GM23338 (cell line): ENCODE results near the gene GATA5. TPM values are rescaled to one million over a fixed set of nuclear protein-coding genes. Genes with fewer than 3 reads are reported as not detected.

Source experiments
- ATAC-seq: fragments of 200-7000 bp; cut with Tn5 transposase; 3 replicates; pipeline ENCODE4 v1.9.1; 2020
- DNase-seq: peaks from one replicate; pipeline ENCODE4 v3.0.0-alpha.2; 2015; ENCODE audit warnings: low spot score
- H2AFZ ChIP-seq: fragments of 200-600 bp; sonication (generic); 2 replicates; pipeline ENCODE4 v1.8.0; 2016; ENCODE audit warnings: antibody characterized with exemption, mild to moderate bottlenecking, moderate library complexity
- H3F3A ChIP-seq: fragments of 200-600 bp; sonication (generic); replicated peaks from 2 replicates; pipeline ENCODE4 v1.8.0; 2017; ENCODE audit warnings: antibody characterized with exemption, mixed run types, low read depth
- H3K27ac ChIP-seq: fragments of 200-600 bp; sonication (generic); 2 replicates; pipeline ENCODE4 v1.6.1; 2016; ENCODE audit warnings: low read depth
- H3K27me3 ChIP-seq: fragments of 200-600 bp; sonication (generic); 2 replicates; pipeline ENCODE4 v1.8.0; 2016; ENCODE audit warnings: mild to moderate bottlenecking, mixed run types, moderate library complexity; ENCODE audit not compliant: insufficient read depth
- H3K36me3 ChIP-seq: fragments of 200-600 bp; sonication (generic); 2 replicates; pipeline ENCODE4 v1.8.0; 2016; ENCODE audit warnings: mild to moderate bottlenecking; ENCODE audit not compliant: insufficient read depth
- H3K4me1 ChIP-seq: fragments of 200-600 bp; sonication (generic); 2 replicates; pipeline ENCODE4 v1.8.0; 2016; ENCODE audit warnings: mild to moderate bottlenecking, moderate library complexity; ENCODE audit not compliant: insufficient read depth
- H3K4me2 ChIP-seq: fragments of 200-600 bp; sonication (generic); 2 replicates; pipeline ENCODE4 v1.7.1; 2017; ENCODE audit warnings: mixed run types
- H3K4me3 ChIP-seq: fragments of 200-600 bp; sonication (generic); 2 replicates; pipeline ENCODE4 v1.6.1; 2016; ENCODE audit warnings: mixed run types
- H3K79me2 ChIP-seq: fragments of 200-600 bp; sonication (generic); replicated peaks from 2 replicates; pipeline ENCODE4 v1.8.0; 2017; ENCODE audit warnings: mild to moderate bottlenecking; ENCODE audit not compliant: insufficient read depth
- H3K9me2 ChIP-seq: fragments of 200-600 bp; sonication (generic); 2 replicates; pipeline ENCODE4 v1.8.0; 2017; ENCODE audit not compliant: insufficient read depth
- H4K20me1 ChIP-seq: fragments of 200-600 bp; sonication (generic); replicated peaks from 2 replicates; pipeline ENCODE4 v1.8.0; 2017; ENCODE audit warnings: mild to moderate bottlenecking; ENCODE audit not compliant: insufficient read depth
- H3K27ac Mint-ChIP-seq: 2 replicates; pipeline ENCODE4 v1.8.0; 2020; ENCODE audit warnings: inconsistent platforms, mild to moderate bottlenecking, moderate library complexity, mixed read lengths
- H3K27me3 Mint-ChIP-seq: 3 replicates; pipeline ENCODE4 v1.8.0; 2022; ENCODE audit warnings: low read depth, mild to moderate bottlenecking, moderate library complexity, mixed read lengths, inconsistent platforms; ENCODE audit not compliant: insufficient read depth, poor library complexity
- H3K36me3 Mint-ChIP-seq: 3 replicates; pipeline ENCODE4 v1.8.0; 2021; ENCODE audit warnings: low read depth, mild to moderate bottlenecking, inconsistent platforms, moderate library complexity, mixed read lengths
- H3K4me1 Mint-ChIP-seq: 3 replicates; pipeline ENCODE4 v1.8.0; 2020; ENCODE audit warnings: mild to moderate bottlenecking, inconsistent platforms, mixed read lengths
- H3K4me3 Mint-ChIP-seq: 3 replicates; pipeline ENCODE4 v1.8.0; 2021; ENCODE audit warnings: moderate library complexity, mild to moderate bottlenecking, inconsistent platforms, mixed read lengths
- H3K9me3 Mint-ChIP-seq: 3 replicates; pipeline ENCODE4 v1.8.0; 2020; ENCODE audit warnings: moderate library complexity, mild to moderate bottlenecking, inconsistent platforms, mixed read lengths
- CREB1 ChIP-seq: fragments of 250-450 bp; sonication (Bioruptor Pico); IDR thresholded peaks from 2 replicates; pipeline ENCODE4 v1.5.0; 2020; ENCODE audit warnings: low read depth, mild to moderate bottlenecking, moderate library complexity
- ETS1 ChIP-seq: IDR thresholded peaks from 2 replicates; pipeline ENCODE4 v1.6.1; 2016; ENCODE audit warnings: antibody characterized with exemption
- EZH2 ChIP-seq: fragments of 200-600 bp; sonication (generic); IDR thresholded peaks from one replicate; pipeline ENCODE4 v1.8.0; 2017; ENCODE audit warnings: antibody characterized with exemption, mild to moderate bottlenecking, low read depth; ENCODE audit not compliant: unreplicated experiment
- EZH2phosphoT487 ChIP-seq: fragments of 200-600 bp; sonication (generic); IDR thresholded peaks from one replicate; pipeline ENCODE4 v1.8.1; 2018; ENCODE audit warnings: antibody characterized with exemption; ENCODE audit not compliant: unreplicated experiment
- JUNB ChIP-seq: IDR thresholded peaks from one replicate; pipeline ENCODE4 v1.6.1; 2016; ENCODE audit warnings: antibody characterized with exemption; ENCODE audit not compliant: unreplicated experiment
- NANOG ChIP-seq: IDR thresholded peaks from 2 replicates; pipeline ENCODE4 v1.6.1; 2016; ENCODE audit warnings: antibody characterized with exemption, borderline replicate concordance
- POLR2AphosphoS5 ChIP-seq: IDR thresholded peaks from 2 replicates; pipeline ENCODE4 v1.6.1; 2016; ENCODE audit warnings: antibody characterized with exemption, low read depth
- STAT1 ChIP-seq: IDR thresholded peaks from one replicate; pipeline ENCODE4 v1.6.1; 2016; ENCODE audit warnings: antibody characterized with exemption; ENCODE audit not compliant: unreplicated experiment
- ZNF114 ChIP-seq: fragments of 250-450 bp; sonication (Bioruptor Pico); IDR thresholded peaks from 2 replicates; pipeline ENCODE4 v1.5.0; 2020; ENCODE audit warnings: mild to moderate bottlenecking, moderate library complexity
- ZNF331 ChIP-seq: fragments of 250-450 bp; sonication (Bioruptor Pico); IDR thresholded peaks from 2 replicates; pipeline ENCODE4 v1.5.0; 2020; ENCODE audit warnings: low read depth, mild to moderate bottlenecking, moderate library complexity
- polyA plus RNA-seq: library from polyadenylated mRNA; unstranded; fragments of >200 nt; fragmentation: Nextera tagmentation; extraction: Ambion mirVana; gene quantifications from 2 replicates; pipeline ENCODE4 v1.2.1, GENCODE V29; 2016
- total RNA-seq: library from RNA; depleted of rRNA; stranded (reverse); fragments of >200 nt; shearing (Covaris generic); gene quantifications from 2 replicates; pipeline ENCODE4 v1.2.3, GENCODE V29; 2014
- TF ChIP-seq, protein P1 (sequence below): IDR thresholded peaks from one replicate; pipeline ENCODE4 v1.6.1; 2018; ENCODE audit warnings: antibody characterized with exemption; ENCODE audit not compliant: unreplicated experiment
- TF ChIP-seq, protein P2 (sequence below): fragments of 250-450 bp; sonication (Bioruptor Pico); IDR thresholded peaks from 2 replicates; pipeline ENCODE4 v1.5.0; 2020; ENCODE audit warnings: mild to moderate bottlenecking, moderate library complexity
- TF ChIP-seq, protein P3 (sequence below), 2 experiments: fragments of 200-600 bp in 1 of 2; sonication (generic) in 1 of 2; conservative IDR thresholded peaks; 2 replicates each; pipeline versions ENCODE4 v1.5.1 to v1.6.1; 2016 to 2017; ENCODE audit warnings: antibody characterized with exemption in 2 of 2, low read depth in 2 of 2, mild to moderate bottlenecking in 2 of 2, moderate library complexity in 1 of 2

GATA5 gene
- total and polyA plus RNA-seq, 2 experiments from 2014 or later: 0.60 to 0.73 TPM

DNA sequence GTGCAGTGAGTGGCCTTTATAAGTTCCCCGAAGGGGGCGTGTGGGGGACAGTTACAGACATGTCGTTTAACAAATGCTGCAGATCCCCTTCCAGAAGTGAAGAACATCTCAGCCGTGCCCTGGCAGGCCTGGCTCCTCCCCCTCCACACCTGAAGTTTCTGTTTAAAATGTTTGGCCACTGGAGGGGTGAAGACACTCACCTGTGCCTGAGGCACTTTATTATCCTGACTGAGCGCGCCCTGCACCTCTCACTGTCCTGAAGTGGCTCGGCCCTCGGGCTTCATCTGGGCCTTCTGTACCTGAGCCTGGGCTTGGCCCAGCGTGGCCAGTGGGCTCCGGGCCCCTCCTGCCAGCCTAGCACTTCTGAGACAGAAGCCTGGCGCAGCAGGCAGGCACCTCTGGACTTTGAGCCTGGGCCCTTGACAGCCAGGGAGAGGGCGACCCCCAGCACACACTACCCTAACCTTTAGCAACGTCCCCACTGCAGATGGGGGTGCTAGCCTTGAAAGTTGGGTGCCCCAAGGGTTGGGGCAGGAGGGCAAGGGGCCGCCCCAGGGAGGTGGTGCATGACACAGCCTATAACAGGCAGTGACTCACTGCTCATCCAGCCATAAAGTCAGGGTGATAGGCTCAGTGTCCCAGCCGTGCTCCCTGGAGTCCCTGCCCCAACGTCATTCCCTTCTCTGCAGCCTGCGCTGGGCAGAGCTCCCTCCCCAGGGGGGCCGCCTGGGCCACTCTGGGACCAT lies 13.6 kb upstream of the GATA5 start:
- H3K9me2 ChIP-seq: no peaks in the 10 kb centered on the region
- DNase-seq: no peak
- 0 out of 2 replicates have a peak, but pooled peaks cover 6% of the 10 kb centered on the region for H3F3A ChIP-seq
- no peaks in the 10 kb centered on the region for H3K36me3 ChIP-seq
- no peak overlapping the region for H3K4me2 ChIP-seq
- H3K27me3 Mint-ChIP-seq: peaks cover 17% of the 10 kb centered on the region
- H3K4me1 ChIP-seq: no peaks in the 10 kb centered on the region; the same call in 1 of the 2 replicates
- H3K4me1 Mint-ChIP-seq: peaks cover 8% of the 10 kb centered on the region; the same call in 2 of the 3 replicates
- no peak overlapping the region for H3K27ac ChIP-seq
- no peak overlapping the region for H3K4me3 Mint-ChIP-seq
- H3K4me3 ChIP-seq: no peak overlapping the region
- peaks cover 2% of the 10 kb centered on the region; the same call in 1 of the 3 replicates for H3K9me3 Mint-ChIP-seq
- H3K27ac Mint-ChIP-seq: no peak overlapping the region
- H2AFZ ChIP-seq: no peak overlapping the region
- no peaks in the 10 kb centered on the region for H4K20me1 ChIP-seq
- H3K27me3 ChIP-seq: no peaks in the 10 kb centered on the region
- TF ChIP-seq NANOG: no peak
- no peak for TF ChIP-seq EZH2phosphoT487
- TF ChIP-seq, protein P1, sequence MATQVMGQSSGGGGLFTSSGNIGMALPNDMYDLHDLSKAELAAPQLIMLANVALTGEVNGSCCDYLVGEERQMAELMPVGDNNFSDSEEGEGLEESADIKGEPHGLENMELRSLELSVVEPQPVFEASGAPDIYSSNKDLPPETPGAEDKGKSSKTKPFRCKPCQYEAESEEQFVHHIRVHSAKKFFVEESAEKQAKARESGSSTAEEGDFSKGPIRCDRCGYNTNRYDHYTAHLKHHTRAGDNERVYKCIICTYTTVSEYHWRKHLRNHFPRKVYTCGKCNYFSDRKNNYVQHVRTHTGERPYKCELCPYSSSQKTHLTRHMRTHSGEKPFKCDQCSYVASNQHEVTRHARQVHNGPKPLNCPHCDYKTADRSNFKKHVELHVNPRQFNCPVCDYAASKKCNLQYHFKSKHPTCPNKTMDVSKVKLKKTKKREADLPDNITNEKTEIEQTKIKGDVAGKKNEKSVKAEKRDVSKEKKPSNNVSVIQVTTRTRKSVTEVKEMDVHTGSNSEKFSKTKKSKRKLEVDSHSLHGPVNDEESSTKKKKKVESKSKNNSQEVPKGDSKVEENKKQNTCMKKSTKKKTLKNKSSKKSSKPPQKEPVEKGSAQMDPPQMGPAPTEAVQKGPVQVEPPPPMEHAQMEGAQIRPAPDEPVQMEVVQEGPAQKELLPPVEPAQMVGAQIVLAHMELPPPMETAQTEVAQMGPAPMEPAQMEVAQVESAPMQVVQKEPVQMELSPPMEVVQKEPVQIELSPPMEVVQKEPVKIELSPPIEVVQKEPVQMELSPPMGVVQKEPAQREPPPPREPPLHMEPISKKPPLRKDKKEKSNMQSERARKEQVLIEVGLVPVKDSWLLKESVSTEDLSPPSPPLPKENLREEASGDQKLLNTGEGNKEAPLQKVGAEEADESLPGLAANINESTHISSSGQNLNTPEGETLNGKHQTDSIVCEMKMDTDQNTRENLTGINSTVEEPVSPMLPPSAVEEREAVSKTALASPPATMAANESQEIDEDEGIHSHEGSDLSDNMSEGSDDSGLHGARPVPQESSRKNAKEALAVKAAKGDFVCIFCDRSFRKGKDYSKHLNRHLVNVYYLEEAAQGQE: no peak
- TF ChIP-seq JUNB: no peak
- TF ChIP-seq, protein P2, sequence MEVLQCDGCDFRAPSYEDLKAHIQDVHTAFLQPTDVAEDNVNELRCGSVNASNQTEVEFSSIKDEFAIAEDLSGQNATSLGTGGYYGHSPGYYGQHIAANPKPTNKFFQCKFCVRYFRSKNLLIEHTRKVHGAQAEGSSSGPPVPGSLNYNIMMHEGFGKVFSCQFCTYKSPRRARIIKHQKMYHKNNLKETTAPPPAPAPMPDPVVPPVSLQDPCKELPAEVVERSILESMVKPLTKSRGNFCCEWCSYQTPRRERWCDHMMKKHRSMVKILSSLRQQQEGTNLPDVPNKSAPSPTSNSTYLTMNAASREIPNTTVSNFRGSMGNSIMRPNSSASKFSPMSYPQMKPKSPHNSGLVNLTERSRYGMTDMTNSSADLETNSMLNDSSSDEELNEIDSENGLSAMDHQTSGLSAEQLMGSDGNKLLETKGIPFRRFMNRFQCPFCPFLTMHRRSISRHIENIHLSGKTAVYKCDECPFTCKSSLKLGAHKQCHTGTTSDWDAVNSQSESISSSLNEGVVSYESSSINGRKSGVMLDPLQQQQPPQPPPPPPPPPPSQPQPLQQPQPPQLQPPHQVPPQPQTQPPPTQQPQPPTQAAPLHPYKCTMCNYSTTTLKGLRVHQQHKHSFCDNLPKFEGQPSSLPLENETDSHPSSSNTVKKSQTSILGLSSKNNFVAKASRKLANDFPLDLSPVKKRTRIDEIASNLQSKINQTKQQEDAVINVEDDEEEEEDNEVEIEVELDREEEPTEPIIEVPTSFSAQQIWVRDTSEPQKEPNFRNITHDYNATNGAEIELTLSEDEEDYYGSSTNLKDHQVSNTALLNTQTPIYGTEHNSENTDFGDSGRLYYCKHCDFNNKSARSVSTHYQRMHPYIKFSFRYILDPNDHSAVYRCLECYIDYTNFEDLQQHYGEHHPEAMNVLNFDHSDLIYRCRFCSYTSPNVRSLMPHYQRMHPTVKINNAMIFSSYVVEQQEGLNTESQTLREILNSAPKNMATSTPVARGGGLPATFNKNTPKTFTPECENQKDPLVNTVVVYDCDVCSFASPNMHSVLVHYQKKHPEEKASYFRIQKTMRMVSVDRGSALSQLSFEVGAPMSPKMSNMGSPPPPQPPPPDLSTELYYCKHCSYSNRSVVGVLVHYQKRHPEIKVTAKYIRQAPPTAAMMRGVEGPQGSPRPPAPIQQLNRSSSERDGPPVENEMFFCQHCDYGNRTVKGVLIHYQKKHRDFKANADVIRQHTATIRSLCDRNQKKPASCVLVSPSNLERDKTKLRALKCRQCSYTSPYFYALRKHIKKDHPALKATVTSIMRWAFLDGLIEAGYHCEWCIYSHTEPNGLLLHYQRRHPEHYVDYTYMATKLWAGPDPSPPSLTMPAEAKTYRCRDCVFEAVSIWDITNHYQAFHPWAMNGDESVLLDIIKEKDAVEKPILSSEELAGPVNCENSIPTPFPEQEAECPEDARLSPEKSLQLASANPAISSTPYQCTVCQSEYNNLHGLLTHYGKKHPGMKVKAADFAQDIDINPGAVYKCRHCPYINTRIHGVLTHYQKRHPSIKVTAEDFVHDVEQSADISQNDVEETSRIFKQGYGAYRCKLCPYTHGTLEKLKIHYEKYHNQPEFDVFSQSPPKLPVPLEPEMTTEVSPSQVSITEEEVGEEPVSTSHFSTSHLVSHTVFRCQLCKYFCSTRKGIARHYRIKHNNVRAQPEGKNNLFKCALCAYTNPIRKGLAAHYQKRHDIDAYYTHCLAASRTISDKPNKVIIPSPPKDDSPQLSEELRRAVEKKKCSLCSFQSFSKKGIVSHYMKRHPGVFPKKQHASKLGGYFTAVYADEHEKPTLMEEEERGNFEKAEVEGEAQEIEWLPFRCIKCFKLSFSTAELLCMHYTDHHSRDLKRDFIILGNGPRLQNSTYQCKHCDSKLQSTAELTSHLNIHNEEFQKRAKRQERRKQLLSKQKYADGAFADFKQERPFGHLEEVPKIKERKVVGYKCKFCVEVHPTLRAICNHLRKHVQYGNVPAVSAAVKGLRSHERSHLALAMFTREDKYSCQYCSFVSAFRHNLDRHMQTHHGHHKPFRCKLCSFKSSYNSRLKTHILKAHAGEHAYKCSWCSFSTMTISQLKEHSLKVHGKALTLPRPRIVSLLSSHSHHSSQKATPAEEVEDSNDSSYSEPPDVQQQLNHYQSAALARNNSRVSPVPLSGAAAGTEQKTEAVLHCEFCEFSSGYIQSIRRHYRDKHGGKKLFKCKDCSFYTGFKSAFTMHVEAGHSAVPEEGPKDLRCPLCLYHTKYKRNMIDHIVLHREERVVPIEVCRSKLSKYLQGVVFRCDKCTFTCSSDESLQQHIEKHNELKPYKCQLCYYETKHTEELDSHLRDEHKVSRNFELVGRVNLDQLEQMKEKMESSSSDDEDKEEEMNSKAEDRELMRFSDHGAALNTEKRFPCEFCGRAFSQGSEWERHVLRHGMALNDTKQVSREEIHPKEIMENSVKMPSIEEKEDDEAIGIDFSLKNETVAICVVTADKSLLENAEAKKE (CRISPR knock-in tag): no peak
- TF ChIP-seq ZNF331 (CRISPR knock-in tag): no peak
- TF ChIP-seq ETS1: no peak
- no peak for TF ChIP-seq EZH2
- no peak for TF ChIP-seq POLR2AphosphoS5
- TF ChIP-seq CREB1 (CRISPR knock-in tag): no peak
- TF ChIP-seq, protein P3, sequence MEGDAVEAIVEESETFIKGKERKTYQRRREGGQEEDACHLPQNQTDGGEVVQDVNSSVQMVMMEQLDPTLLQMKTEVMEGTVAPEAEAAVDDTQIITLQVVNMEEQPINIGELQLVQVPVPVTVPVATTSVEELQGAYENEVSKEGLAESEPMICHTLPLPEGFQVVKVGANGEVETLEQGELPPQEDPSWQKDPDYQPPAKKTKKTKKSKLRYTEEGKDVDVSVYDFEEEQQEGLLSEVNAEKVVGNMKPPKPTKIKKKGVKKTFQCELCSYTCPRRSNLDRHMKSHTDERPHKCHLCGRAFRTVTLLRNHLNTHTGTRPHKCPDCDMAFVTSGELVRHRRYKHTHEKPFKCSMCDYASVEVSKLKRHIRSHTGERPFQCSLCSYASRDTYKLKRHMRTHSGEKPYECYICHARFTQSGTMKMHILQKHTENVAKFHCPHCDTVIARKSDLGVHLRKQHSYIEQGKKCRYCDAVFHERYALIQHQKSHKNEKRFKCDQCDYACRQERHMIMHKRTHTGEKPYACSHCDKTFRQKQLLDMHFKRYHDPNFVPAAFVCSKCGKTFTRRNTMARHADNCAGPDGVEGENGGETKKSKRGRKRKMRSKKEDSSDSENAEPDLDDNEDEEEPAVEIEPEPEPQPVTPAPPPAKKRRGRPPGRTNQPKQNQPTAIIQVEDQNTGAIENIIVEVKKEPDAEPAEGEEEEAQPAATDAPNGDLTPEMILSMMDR (conservative IDR thresholded peaks at IDR 0.05; ENCODE audit: low read depth in 2 of 2): no peak
- TF ChIP-seq ZNF114: no peak
- no peak for TF ChIP-seq STAT1
- no peak for ATAC-seq
- H3K79me2 ChIP-seq: no peaks in the 10 kb centered on the region
- no peaks in the 10 kb centered on the region for H3K36me3 Mint-ChIP-seq
